Activated CD8-positive, alpha-beta T cell treated with anti-CD3 and anti-CD28 coated beads for 36 hours (primary cell): ENCODE measurements around the gene ESYT3. TPM values are rescaled to one million over a fixed set of nuclear protein-coding genes. Genes with fewer than 3 reads are reported as not detected.

ENCODE experiments used
- ATAC-seq: fragments of 200-7000 bp; cut with Tn5 transposase; one replicate; pipeline ENCODE4 v1.10.0; 2021; ENCODE audit warnings: mild to moderate bottlenecking, moderate library complexity
- CTCF ChIA-PET: fragments of 350-600 bp; sonication (Branson Sonifier 250); formaldehyde crosslinking; loops from one replicate; lab custom pipeline; 2021; ENCODE audit warnings: antibody characterized with exemption; lab: Charles Lee
- POLR2A ChIA-PET: fragments of 350-600 bp; sonication (Branson Sonifier 250); formaldehyde crosslinking; loops from one replicate; lab custom pipeline; 2021; ENCODE audit warnings: antibody characterized with exemption; lab: Charles Lee
- DNase-seq: peaks from one replicate; pipeline ENCODE4 v3.0.0-alpha.2; 2020
- H3K27ac Mint-ChIP-seq: one replicate; pipeline ENCODE4 v1.8.0; 2021; ENCODE audit warnings: mild to moderate bottlenecking, mixed read lengths
- H3K27me3 Mint-ChIP-seq: one replicate; pipeline ENCODE4 v1.8.0; 2021; ENCODE audit warnings: mixed read lengths
- H3K36me3 Mint-ChIP-seq: one replicate; pipeline ENCODE4 v1.8.0; 2021; ENCODE audit warnings: low read depth, mixed read lengths
- H3K4me1 Mint-ChIP-seq: one replicate; pipeline ENCODE4 v1.8.0; 2021; ENCODE audit warnings: low read depth, mixed read lengths
- H3K4me3 Mint-ChIP-seq: one replicate; pipeline ENCODE4 v1.8.0; 2021; ENCODE audit warnings: mild to moderate bottlenecking, moderate library complexity, mixed read lengths
- H3K9me3 Mint-ChIP-seq: one replicate; pipeline ENCODE4 v1.8.0; 2021; ENCODE audit warnings: mixed read lengths
- intact Hi-C: fragments of 100-400 bp; cut with micrococcal nuclease; formaldehyde crosslinking; loops from one replicate; pipeline ENCODE4 v1.10.0; 2022
- total RNA-seq, 2 experiments: library from RNA; stranded (reverse); gene quantifications; one replicate each; pipeline ENCODE4 v1.2.3, GENCODE V29; 2021
- TF ChIP-seq, protein P1 (sequence below): fragments of 200-600 bp; IDR thresholded peaks from one replicate; pipeline ENCODE4 v1.8.0; 2022; ENCODE audit warnings: antibody characterized with exemption, mild to moderate bottlenecking

The ESYT3 gene
- total RNA-seq, 2 experiments from 2014 or later, result 0.09 to 0.16 TPM

DNA sequence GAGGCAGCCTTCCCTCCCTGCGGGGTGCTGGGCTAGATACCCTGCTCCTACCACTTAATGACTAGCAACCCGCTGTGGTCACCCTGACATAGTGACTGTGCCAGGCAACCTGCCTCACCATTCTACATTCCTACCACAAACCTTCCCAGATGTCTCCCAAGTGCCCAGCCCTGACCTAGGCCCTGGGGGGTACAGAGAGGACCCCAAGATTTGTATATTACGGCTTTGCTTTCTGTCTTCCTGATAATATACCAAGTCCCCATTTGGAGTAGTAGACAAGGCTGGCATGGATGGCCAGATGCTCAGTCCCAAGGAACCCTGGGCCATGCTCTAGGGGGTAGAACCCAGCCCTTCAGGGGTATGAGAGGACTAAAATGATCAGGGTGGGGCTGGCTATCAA is 31.0 kb downstream of the ESYT3 start:
- ChIA-PET POLR2A (no interaction called here), CTCF (interaction anchor here (1.0 kb wide), 1 partner anchor 12 kb away, joined by 3 read pairs; no protein-coding TSS in a partner anchor)
- Mint-ChIP-seq H3K9me3 (no peaks in the 10 kb centered on the region), H3K27ac (no peak overlapping the region), H3K4me1 (no peaks in the 10 kb centered on the region), H3K4me3 (no peak overlapping the region), H3K27me3 (peaks cover 1% of the 10 kb centered on the region), H3K36me3 (no peaks in the 10 kb centered on the region)
- no peak for ATAC-seq
- intact Hi-C loops, result no loop called here
- DNase-seq, result no peak
- TF ChIP-seq, protein P1, sequence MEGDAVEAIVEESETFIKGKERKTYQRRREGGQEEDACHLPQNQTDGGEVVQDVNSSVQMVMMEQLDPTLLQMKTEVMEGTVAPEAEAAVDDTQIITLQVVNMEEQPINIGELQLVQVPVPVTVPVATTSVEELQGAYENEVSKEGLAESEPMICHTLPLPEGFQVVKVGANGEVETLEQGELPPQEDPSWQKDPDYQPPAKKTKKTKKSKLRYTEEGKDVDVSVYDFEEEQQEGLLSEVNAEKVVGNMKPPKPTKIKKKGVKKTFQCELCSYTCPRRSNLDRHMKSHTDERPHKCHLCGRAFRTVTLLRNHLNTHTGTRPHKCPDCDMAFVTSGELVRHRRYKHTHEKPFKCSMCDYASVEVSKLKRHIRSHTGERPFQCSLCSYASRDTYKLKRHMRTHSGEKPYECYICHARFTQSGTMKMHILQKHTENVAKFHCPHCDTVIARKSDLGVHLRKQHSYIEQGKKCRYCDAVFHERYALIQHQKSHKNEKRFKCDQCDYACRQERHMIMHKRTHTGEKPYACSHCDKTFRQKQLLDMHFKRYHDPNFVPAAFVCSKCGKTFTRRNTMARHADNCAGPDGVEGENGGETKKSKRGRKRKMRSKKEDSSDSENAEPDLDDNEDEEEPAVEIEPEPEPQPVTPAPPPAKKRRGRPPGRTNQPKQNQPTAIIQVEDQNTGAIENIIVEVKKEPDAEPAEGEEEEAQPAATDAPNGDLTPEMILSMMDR, result no peak

DNA sequence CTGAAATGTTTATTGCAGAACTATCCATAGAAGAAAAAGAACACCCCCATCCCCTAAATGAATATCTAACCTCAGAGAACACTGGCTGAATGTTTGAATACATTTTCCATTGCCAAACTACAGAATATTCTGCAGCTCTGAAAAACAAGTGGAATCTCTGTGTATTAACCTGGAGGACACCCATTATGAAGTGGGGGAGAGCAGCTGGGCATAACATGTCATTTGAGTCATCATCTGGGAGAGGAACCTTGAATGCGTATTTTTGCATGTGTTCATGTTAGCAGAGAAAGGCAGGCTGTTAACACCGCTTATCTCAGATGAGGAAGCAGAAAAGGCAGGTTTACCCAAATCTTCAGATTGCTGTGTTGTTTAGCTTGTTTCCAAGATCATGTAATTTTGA is 31.5 kb downstream of the ESYT3 start:
- ATAC-seq (no peak), DNase-seq (no peak)
- TF ChIP-seq, protein P1, result no peak
- no peaks in the 10 kb centered on the region for H3K36me3 Mint-ChIP-seq
- intact Hi-C loops, result no loop called here
- no peaks in the 10 kb centered on the region for H3K9me3 Mint-ChIP-seq
- CTCF ChIA-PET, result interaction anchor here (1.0 kb wide), 1 partner anchor 12 kb away, joined by 3 read pairs; no protein-coding TSS in a partner anchor
- H3K27me3 Mint-ChIP-seq, result peaks cover 1% of the 10 kb centered on the region
- POLR2A ChIA-PET, result no interaction called here
- H3K27ac Mint-ChIP-seq, result no peak overlapping the region
- no peaks in the 10 kb centered on the region for H3K4me1 Mint-ChIP-seq
- no peak overlapping the region for H3K4me3 Mint-ChIP-seq

DNA sequence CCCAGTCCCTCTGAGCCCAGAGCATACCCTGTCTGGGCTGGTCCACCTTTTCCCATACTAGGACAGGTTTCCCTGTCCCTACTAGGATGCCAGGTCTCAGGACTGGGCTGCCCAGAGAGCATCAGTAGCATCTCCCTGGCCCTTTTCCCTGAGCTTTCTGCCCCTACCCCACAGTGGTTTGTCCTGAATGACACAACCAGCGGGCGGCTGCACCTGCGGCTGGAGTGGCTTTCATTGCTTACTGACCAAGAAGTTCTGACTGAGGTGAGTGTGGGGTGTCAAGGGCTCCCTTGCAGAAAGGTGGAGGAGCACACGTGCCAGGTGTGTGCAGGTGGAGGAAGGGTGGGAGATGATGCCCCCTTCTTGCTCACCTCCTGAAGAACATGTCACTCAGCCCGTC is 33.5 kb downstream of the ESYT3 start:
- H3K36me3 Mint-ChIP-seq, result no peaks in the 10 kb centered on the region
- TF ChIP-seq, protein P1, result no peak
- ChIA-PET CTCF (no interaction called here), POLR2A (no interaction called here)
- no peak for DNase-seq
- intact Hi-C loops, result no loop called here
- no peaks in the 10 kb centered on the region for H3K4me1 Mint-ChIP-seq
- H3K4me3 Mint-ChIP-seq, result no peak overlapping the region
- peaks cover 1% of the 10 kb centered on the region for H3K27me3 Mint-ChIP-seq
- no peak overlapping the region for H3K27ac Mint-ChIP-seq
- no peaks in the 10 kb centered on the region for H3K9me3 Mint-ChIP-seq
- ATAC-seq, result no peak

GRCh38 chr3:138468451-138468850 is 34.0 kb downstream of the ESYT3 start:
- Mint-ChIP-seq H3K27ac (no peak overlapping the region), H3K4me1 (no peaks in the 10 kb centered on the region), H3K36me3 (no peaks in the 10 kb centered on the region), H3K27me3 (peaks cover 1% of the 10 kb centered on the region), H3K4me3 (no peak overlapping the region), H3K9me3 (no peaks in the 10 kb centered on the region)
- intact Hi-C loops, result no loop called here
- no peak for DNase-seq
- no peak for ATAC-seq
- TF ChIP-seq, protein P1, result no peak
- CTCF ChIA-PET, result interaction anchor here (1.2 to 2.0 kb wide), 2 partner anchors 11 to 51 kb away, joined by 3 to 9 read pairs; no protein-coding TSS in a partner anchor
- POLR2A ChIA-PET, result no interaction called here

DNA sequence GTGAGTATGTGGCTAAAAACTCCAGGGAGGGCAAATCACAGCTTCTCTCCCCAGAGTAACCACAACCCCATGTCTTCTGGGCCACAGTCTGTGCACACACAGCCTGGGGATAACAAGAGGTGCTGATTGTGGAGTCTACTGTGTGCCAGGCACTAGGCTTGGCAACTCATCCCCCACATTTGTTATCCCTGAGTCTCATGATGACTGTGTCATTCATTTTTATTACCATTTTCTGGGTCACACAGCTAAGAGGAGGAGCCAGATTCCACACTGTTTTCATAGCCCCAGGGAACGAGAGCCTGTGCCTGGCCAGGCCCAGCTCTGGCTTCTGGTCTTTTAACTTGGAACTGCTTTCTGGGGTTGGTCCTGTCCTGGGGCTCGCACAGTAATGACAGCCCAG is 34.5 kb downstream of the ESYT3 start:
- POLR2A ChIA-PET, result no interaction called here
- H3K27ac Mint-ChIP-seq, result no peak overlapping the region
- CTCF ChIA-PET, result interaction anchor here (1.2 to 2.0 kb wide), 2 partner anchors 10 to 52 kb away, joined by 3 to 9 read pairs; no protein-coding TSS in a partner anchor
- peaks cover 1% of the 10 kb centered on the region for H3K27me3 Mint-ChIP-seq
- no peaks in the 10 kb centered on the region for H3K36me3 Mint-ChIP-seq
- DNase-seq, result no peak
- TF ChIP-seq, protein P1, result no peak
- no peaks in the 10 kb centered on the region for H3K4me1 Mint-ChIP-seq
- intact Hi-C loops, result no loop called here
- H3K9me3 Mint-ChIP-seq, result no peaks in the 10 kb centered on the region
- no peak overlapping the region for H3K4me3 Mint-ChIP-seq
- no peak for ATAC-seq
